GM23338 (cell line): ENCODE measurements around the gene GABARAP. TPM values are rescaled to one million over a fixed set of nuclear protein-coding genes. Genes with fewer than 3 reads are reported as not detected.

Experiments
- ATAC-seq: fragments of 200-7000 bp; cut with Tn5 transposase; 3 replicates; pipeline ENCODE4 v1.9.1; 2020
- DNase-seq: peaks from one replicate; pipeline ENCODE4 v3.0.0-alpha.2; 2015; ENCODE audit warnings: low spot score
- H2AFZ ChIP-seq: fragments of 200-600 bp; sonication (generic); 2 replicates; pipeline ENCODE4 v1.8.0; 2016; ENCODE audit warnings: antibody characterized with exemption, mild to moderate bottlenecking, moderate library complexity
- H3F3A ChIP-seq: fragments of 200-600 bp; sonication (generic); replicated peaks from 2 replicates; pipeline ENCODE4 v1.8.0; 2017; ENCODE audit warnings: antibody characterized with exemption, mixed run types, low read depth
- H3K27ac ChIP-seq: fragments of 200-600 bp; sonication (generic); 2 replicates; pipeline ENCODE4 v1.6.1; 2016; ENCODE audit warnings: low read depth
- H3K27me3 ChIP-seq: fragments of 200-600 bp; sonication (generic); 2 replicates; pipeline ENCODE4 v1.8.0; 2016; ENCODE audit warnings: mild to moderate bottlenecking, mixed run types, moderate library complexity; ENCODE audit not compliant: insufficient read depth
- H3K36me3 ChIP-seq: fragments of 200-600 bp; sonication (generic); 2 replicates; pipeline ENCODE4 v1.8.0; 2016; ENCODE audit warnings: mild to moderate bottlenecking; ENCODE audit not compliant: insufficient read depth
- H3K4me1 ChIP-seq: fragments of 200-600 bp; sonication (generic); 2 replicates; pipeline ENCODE4 v1.8.0; 2016; ENCODE audit warnings: mild to moderate bottlenecking, moderate library complexity; ENCODE audit not compliant: insufficient read depth
- H3K4me2 ChIP-seq: fragments of 200-600 bp; sonication (generic); 2 replicates; pipeline ENCODE4 v1.7.1; 2017; ENCODE audit warnings: mixed run types
- H3K4me3 ChIP-seq: fragments of 200-600 bp; sonication (generic); 2 replicates; pipeline ENCODE4 v1.6.1; 2016; ENCODE audit warnings: mixed run types
- H3K79me2 ChIP-seq: fragments of 200-600 bp; sonication (generic); replicated peaks from 2 replicates; pipeline ENCODE4 v1.8.0; 2017; ENCODE audit warnings: mild to moderate bottlenecking; ENCODE audit not compliant: insufficient read depth
- H3K9me2 ChIP-seq: fragments of 200-600 bp; sonication (generic); 2 replicates; pipeline ENCODE4 v1.8.0; 2017; ENCODE audit not compliant: insufficient read depth
- H4K20me1 ChIP-seq: fragments of 200-600 bp; sonication (generic); replicated peaks from 2 replicates; pipeline ENCODE4 v1.8.0; 2017; ENCODE audit warnings: mild to moderate bottlenecking; ENCODE audit not compliant: insufficient read depth
- H3K27ac Mint-ChIP-seq: 2 replicates; pipeline ENCODE4 v1.8.0; 2020; ENCODE audit warnings: inconsistent platforms, mild to moderate bottlenecking, moderate library complexity, mixed read lengths
- H3K27me3 Mint-ChIP-seq: 3 replicates; pipeline ENCODE4 v1.8.0; 2022; ENCODE audit warnings: low read depth, mild to moderate bottlenecking, moderate library complexity, mixed read lengths, inconsistent platforms; ENCODE audit not compliant: insufficient read depth, poor library complexity
- H3K36me3 Mint-ChIP-seq: 3 replicates; pipeline ENCODE4 v1.8.0; 2021; ENCODE audit warnings: low read depth, mild to moderate bottlenecking, inconsistent platforms, moderate library complexity, mixed read lengths
- H3K4me1 Mint-ChIP-seq: 3 replicates; pipeline ENCODE4 v1.8.0; 2020; ENCODE audit warnings: mild to moderate bottlenecking, inconsistent platforms, mixed read lengths
- H3K4me3 Mint-ChIP-seq: 3 replicates; pipeline ENCODE4 v1.8.0; 2021; ENCODE audit warnings: moderate library complexity, mild to moderate bottlenecking, inconsistent platforms, mixed read lengths
- H3K9me3 Mint-ChIP-seq: 3 replicates; pipeline ENCODE4 v1.8.0; 2020; ENCODE audit warnings: moderate library complexity, mild to moderate bottlenecking, inconsistent platforms, mixed read lengths
- polyA plus RNA-seq: library from polyadenylated mRNA; unstranded; fragments of >200 nt; fragmentation: Nextera tagmentation; extraction: Ambion mirVana; gene quantifications from 2 replicates; pipeline ENCODE4 v1.2.1, GENCODE V29; 2016
- total RNA-seq: library from RNA; depleted of rRNA; stranded (reverse); fragments of >200 nt; shearing (Covaris generic); gene quantifications from 2 replicates; pipeline ENCODE4 v1.2.3, GENCODE V29; 2014
- TF ChIP-seq, protein P1 (sequence below): fragments of 250-450 bp; sonication (Bioruptor Pico); IDR thresholded peaks from 2 replicates; pipeline ENCODE4 v1.5.0; 2020; ENCODE audit warnings: mild to moderate bottlenecking, moderate library complexity
- TF ChIP-seq, protein P2 (sequence below): IDR thresholded peaks from one replicate; pipeline ENCODE4 v1.6.1; 2018; ENCODE audit warnings: antibody characterized with exemption; ENCODE audit not compliant: unreplicated experiment

The GABARAP gene
- total and polyA plus RNA-seq, 2 experiments from 2014 or later: 128 to 520 TPM

DNA sequence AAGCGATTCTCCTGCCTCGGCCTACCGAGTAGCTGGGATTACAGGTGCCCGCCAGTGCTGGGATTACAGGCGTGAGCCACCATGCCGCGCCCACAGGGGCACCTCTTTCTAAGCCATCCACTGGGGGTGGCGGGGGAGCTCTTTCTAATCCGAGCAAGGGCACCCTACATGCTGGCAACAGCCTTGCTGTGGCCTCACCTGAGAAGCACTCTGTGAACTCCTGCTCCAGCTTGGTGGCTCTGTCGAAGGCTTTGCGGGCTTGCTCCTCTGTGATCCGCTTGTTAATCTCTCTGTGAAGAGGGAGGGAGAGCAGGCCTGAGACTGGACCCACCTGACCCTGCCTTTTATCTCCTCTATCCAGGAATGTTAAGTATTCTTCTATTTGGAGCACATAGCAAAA lies 51.2 kb downstream of the GABARAP start:
- Histone ChIP-seq H3K27me3 (no peaks in the 10 kb centered on the region), H3F3A (0 out of 2 replicates have a peak, but pooled peaks cover 5% of the 10 kb centered on the region), H3K9me2 (no peaks in the 10 kb centered on the region), H3K79me2 (no peaks in the 10 kb centered on the region), H3K36me3 (no peaks in the 10 kb centered on the region; the same call in 1 of the 2 replicates), H2AFZ (no peak overlapping the region), H3K4me2 (no peak overlapping the region), H3K4me1 (no peaks in the 10 kb centered on the region; the same call in 1 of the 2 replicates), H3K27ac (no peak overlapping the region), H3K4me3 (no peak overlapping the region), H4K20me1 (peaks cover 7% of the 10 kb centered on the region)
- no peak for ATAC-seq
- TF ChIP-seq, protein P1, sequence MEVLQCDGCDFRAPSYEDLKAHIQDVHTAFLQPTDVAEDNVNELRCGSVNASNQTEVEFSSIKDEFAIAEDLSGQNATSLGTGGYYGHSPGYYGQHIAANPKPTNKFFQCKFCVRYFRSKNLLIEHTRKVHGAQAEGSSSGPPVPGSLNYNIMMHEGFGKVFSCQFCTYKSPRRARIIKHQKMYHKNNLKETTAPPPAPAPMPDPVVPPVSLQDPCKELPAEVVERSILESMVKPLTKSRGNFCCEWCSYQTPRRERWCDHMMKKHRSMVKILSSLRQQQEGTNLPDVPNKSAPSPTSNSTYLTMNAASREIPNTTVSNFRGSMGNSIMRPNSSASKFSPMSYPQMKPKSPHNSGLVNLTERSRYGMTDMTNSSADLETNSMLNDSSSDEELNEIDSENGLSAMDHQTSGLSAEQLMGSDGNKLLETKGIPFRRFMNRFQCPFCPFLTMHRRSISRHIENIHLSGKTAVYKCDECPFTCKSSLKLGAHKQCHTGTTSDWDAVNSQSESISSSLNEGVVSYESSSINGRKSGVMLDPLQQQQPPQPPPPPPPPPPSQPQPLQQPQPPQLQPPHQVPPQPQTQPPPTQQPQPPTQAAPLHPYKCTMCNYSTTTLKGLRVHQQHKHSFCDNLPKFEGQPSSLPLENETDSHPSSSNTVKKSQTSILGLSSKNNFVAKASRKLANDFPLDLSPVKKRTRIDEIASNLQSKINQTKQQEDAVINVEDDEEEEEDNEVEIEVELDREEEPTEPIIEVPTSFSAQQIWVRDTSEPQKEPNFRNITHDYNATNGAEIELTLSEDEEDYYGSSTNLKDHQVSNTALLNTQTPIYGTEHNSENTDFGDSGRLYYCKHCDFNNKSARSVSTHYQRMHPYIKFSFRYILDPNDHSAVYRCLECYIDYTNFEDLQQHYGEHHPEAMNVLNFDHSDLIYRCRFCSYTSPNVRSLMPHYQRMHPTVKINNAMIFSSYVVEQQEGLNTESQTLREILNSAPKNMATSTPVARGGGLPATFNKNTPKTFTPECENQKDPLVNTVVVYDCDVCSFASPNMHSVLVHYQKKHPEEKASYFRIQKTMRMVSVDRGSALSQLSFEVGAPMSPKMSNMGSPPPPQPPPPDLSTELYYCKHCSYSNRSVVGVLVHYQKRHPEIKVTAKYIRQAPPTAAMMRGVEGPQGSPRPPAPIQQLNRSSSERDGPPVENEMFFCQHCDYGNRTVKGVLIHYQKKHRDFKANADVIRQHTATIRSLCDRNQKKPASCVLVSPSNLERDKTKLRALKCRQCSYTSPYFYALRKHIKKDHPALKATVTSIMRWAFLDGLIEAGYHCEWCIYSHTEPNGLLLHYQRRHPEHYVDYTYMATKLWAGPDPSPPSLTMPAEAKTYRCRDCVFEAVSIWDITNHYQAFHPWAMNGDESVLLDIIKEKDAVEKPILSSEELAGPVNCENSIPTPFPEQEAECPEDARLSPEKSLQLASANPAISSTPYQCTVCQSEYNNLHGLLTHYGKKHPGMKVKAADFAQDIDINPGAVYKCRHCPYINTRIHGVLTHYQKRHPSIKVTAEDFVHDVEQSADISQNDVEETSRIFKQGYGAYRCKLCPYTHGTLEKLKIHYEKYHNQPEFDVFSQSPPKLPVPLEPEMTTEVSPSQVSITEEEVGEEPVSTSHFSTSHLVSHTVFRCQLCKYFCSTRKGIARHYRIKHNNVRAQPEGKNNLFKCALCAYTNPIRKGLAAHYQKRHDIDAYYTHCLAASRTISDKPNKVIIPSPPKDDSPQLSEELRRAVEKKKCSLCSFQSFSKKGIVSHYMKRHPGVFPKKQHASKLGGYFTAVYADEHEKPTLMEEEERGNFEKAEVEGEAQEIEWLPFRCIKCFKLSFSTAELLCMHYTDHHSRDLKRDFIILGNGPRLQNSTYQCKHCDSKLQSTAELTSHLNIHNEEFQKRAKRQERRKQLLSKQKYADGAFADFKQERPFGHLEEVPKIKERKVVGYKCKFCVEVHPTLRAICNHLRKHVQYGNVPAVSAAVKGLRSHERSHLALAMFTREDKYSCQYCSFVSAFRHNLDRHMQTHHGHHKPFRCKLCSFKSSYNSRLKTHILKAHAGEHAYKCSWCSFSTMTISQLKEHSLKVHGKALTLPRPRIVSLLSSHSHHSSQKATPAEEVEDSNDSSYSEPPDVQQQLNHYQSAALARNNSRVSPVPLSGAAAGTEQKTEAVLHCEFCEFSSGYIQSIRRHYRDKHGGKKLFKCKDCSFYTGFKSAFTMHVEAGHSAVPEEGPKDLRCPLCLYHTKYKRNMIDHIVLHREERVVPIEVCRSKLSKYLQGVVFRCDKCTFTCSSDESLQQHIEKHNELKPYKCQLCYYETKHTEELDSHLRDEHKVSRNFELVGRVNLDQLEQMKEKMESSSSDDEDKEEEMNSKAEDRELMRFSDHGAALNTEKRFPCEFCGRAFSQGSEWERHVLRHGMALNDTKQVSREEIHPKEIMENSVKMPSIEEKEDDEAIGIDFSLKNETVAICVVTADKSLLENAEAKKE (CRISPR knock-in tag): no peak
- TF ChIP-seq, protein P2, sequence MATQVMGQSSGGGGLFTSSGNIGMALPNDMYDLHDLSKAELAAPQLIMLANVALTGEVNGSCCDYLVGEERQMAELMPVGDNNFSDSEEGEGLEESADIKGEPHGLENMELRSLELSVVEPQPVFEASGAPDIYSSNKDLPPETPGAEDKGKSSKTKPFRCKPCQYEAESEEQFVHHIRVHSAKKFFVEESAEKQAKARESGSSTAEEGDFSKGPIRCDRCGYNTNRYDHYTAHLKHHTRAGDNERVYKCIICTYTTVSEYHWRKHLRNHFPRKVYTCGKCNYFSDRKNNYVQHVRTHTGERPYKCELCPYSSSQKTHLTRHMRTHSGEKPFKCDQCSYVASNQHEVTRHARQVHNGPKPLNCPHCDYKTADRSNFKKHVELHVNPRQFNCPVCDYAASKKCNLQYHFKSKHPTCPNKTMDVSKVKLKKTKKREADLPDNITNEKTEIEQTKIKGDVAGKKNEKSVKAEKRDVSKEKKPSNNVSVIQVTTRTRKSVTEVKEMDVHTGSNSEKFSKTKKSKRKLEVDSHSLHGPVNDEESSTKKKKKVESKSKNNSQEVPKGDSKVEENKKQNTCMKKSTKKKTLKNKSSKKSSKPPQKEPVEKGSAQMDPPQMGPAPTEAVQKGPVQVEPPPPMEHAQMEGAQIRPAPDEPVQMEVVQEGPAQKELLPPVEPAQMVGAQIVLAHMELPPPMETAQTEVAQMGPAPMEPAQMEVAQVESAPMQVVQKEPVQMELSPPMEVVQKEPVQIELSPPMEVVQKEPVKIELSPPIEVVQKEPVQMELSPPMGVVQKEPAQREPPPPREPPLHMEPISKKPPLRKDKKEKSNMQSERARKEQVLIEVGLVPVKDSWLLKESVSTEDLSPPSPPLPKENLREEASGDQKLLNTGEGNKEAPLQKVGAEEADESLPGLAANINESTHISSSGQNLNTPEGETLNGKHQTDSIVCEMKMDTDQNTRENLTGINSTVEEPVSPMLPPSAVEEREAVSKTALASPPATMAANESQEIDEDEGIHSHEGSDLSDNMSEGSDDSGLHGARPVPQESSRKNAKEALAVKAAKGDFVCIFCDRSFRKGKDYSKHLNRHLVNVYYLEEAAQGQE: no peak
- Mint-ChIP-seq H3K36me3 (peaks cover 52% of the 10 kb centered on the region), H3K27me3 (peaks cover 11% of the 10 kb centered on the region), H3K9me3 (no peaks in the 10 kb centered on the region), H3K4me3 (no peak overlapping the region; the same call in 2 of the 3 replicates), H3K4me1 (peaks cover 2% of the 10 kb centered on the region; the same call in 2 of the 3 replicates), H3K27ac (no peak overlapping the region)
- DNase-seq: no peak
